Astrocyte (in vitro differentiated cells and primary cell): ENCODE measurements around the gene SDC4.

Source experiments
- CTCF ChIP-seq: IDR thresholded peaks from 2 replicates; pipeline ENCODE4 v1.5.1; 2011; ENCODE audit warnings: low read depth, mild to moderate bottlenecking, inconsistent platforms, low read length, moderate library complexity; ENCODE audit not compliant: insufficient read depth
- EZH2 ChIP-seq: IDR thresholded peaks from 2 replicates; pipeline ENCODE4 v1.6.1; 2012; ENCODE audit warnings: mild to moderate bottlenecking, low read length, inconsistent platforms; ENCODE audit not compliant: insufficient read depth

GRCh38 chr20:45390931-45391330 lies 42.7 kb upstream of the SDC4 start:
- TF ChIP-seq CTCF (no peak), EZH2 (no peak)
